Measurements from ENCODE around the gene R3HDM1. TPM values are rescaled to one million over a fixed set of nuclear protein-coding genes. Genes with fewer than 3 reads are reported as not detected.
A peak's percentile ranks its signal among the peaks of the same experiment; 100 is the strongest.
"Not testable (repeated sequence)": the region's sequence is repeated elsewhere in the genome, so short reads cannot be mapped to it uniquely, and the experiment has no call there.

Gene R3HDM1
- total RNA-seq, 4 donors from 2014 or later, result 15.9 to 27.9 (median 22.8) TPM

GRCh38 chr2:135525786-135526185, 5.5 kb upstream of the R3HDM1 start:
- H3K4me1 ChIP-seq, result peaks cover 0 to 8% (median 0%) of the 10 kb centered on the region in 3 donors
- H3K27ac ChIP-seq, result no peak overlapping the region
- no peaks in the 10 kb centered on the region for H3K27me3 ChIP-seq
- no CpG with 5 or more reads among the region's 1 CpG for WGBS, 2 donors (ENCODE audit: low coverage in 1 of 2)
- ATAC-seq, result no peak
- TF ChIP-seq POLR2AphosphoS5 (IDR thresholded peaks at IDR 0.05) (no peak), EP300 (IDR thresholded peaks at IDR 0.05) (no peak), POLR2A (IDR thresholded peaks at IDR 0.05) (no peak), CTCF (IDR thresholded peaks at IDR 0.05) (no peak)
- H3K4me3 ChIP-seq, result no peak overlapping the region
- H3K9me3 ChIP-seq, result no peaks in the 10 kb centered on the region
- peaks cover 0 to 2% of the 10 kb centered on the region in 2 donors for H3K36me3 ChIP-seq

- TF ChIP-seq POLR2A (IDR thresholded peaks at IDR 0.05) (no peak), EP300 (IDR thresholded peaks at IDR 0.05) (no peak), CTCF (IDR thresholded peaks at IDR 0.05) (no peak), POLR2AphosphoS5 (IDR thresholded peaks at IDR 0.05) (no peak)
- Histone ChIP-seq H3K27me3 (no peaks in the 10 kb centered on the region), H3K36me3 (no peaks in the 10 kb centered on the region), H3K9me3 (no peaks in the 10 kb centered on the region), H3K4me1 (peaks cover 0 to 19% (median 0%) of the 10 kb centered on the region in 3 donors), H3K4me3 (no peak overlapping the region), H3K27ac (no peak overlapping the region)
- 76 to 88% methylated on average over 3 of the region's 3 CpGs for WGBS, 2 donors (ENCODE audit: low coverage in 1 of 2)
- no peak for ATAC-seq
Measured at GRCh38 chr2:135528006-135528405, 3.3 kb upstream of the R3HDM1 start.

GRCh38 chr2:135530313-135531230, 712 bp upstream of the R3HDM1 start, which contains the start of gene ZRANB3:
TSS of gene ZRANB3 (minus strand) at chr2:135531218.
- peak; percentile 88 for ATAC-seq

GRCh38 chr2:135532581-135532980, 1.3 kb downstream of the R3HDM1 start:
- 35 to 44% methylated on average over 3 of the region's 3 CpGs for WGBS, 2 donors (ENCODE audit: low coverage in 1 of 2)
- peaks cover 0 to 21% (median 0%) of the 10 kb centered on the region in 3 donors for H3K4me1 ChIP-seq
- ATAC-seq, result no peak
- no peaks in the 10 kb centered on the region for H3K27me3 ChIP-seq
- H3K4me3 ChIP-seq, result peak overlapping the region in 1 of 2 donors; percentile 78
- TF ChIP-seq EP300 (IDR thresholded peaks at IDR 0.05) (no peak), CTCF (IDR thresholded peaks at IDR 0.05) (no peak), POLR2AphosphoS5 (IDR thresholded peaks at IDR 0.05) (no peak), POLR2A (IDR thresholded peaks at IDR 0.05) (no peak)
- peak overlapping the region in 2 of 4 donors; percentile 28 to 91 for H3K27ac ChIP-seq
- no peaks in the 10 kb centered on the region for H3K9me3 ChIP-seq
- no peaks in the 10 kb centered on the region for H3K36me3 ChIP-seq

More at GRCh38 chr2:135530313-135531230, 712 bp upstream of the R3HDM1 start, which contains the start of gene ZRANB3:
- H3K9me3 ChIP-seq, result no peaks in the 10 kb centered on the region
- H3K4me1 ChIP-seq, result peaks cover 0 to 21% (median 0%) of the 10 kb centered on the region in 3 donors
- no peaks in the 10 kb centered on the region for H3K36me3 ChIP-seq
- H3K27ac ChIP-seq, result peak within 1 kb of the TSS; percentile 91 to 97 (median 93)
- WGBS, 2 donors (ENCODE audit: low coverage in 1 of 2), result 1% methylated on average over 29 to 33 of the region's 46 CpGs
- H3K27me3 ChIP-seq, result no peaks in the 10 kb centered on the region
- H3K4me3 ChIP-seq, result peak within 1 kb of the TSS; percentile 78 to 93
- TF ChIP-seq EP300 (IDR thresholded peaks at IDR 0.05), result no peak
- peak; percentile 6 for TF ChIP-seq POLR2AphosphoS5 (IDR thresholded peaks at IDR 0.05)

- not testable (repeated sequence) for ATAC-seq, H3K27me3 ChIP-seq, H3K4me3 ChIP-seq, H3K27ac ChIP-seq, H3K36me3 ChIP-seq, H3K9me3 ChIP-seq
- 93 to 96% methylated on average over 3 to 13 of the region's 15 CpGs for WGBS, 2 donors (ENCODE audit: low coverage in 1 of 2)
- peaks cover 0 to 21% (median 0%) of the 10 kb centered on the region in 3 donors for H3K4me1 ChIP-seq
Measured at GRCh38 chr2:135533545-135533944, 2.3 kb downstream of the R3HDM1 start.

All from gastroesophageal sphincter (tissue), 4 donors.